ENCODE data around the gene KCTD21. TPM values are rescaled to one million over a fixed set of nuclear protein-coding genes. Genes with fewer than 3 reads are reported as not detected.
"Not testable (repeated sequence)": the region's sequence is repeated elsewhere in the genome, so short reads cannot be mapped to it uniquely, and the experiment has no call there.

The KCTD21 gene
- total RNA-seq = 4.4 and 6.2 TPM in 2 replicates

GRCh38 chr11:78188286-78189173, at the start of gene KCTD21, which contains the start of gene USP35:
KCTD21 (minus strand) TSS chr11:78188626; CDS start chr11:78174554, 14,072 bp downstream.
USP35 (plus strand) TSS chr11:78188919; CDS start chr11:78196246, 7,327 bp downstream.
- H3K4me3 ChIP-seq (ENCODE audit: low read depth, low read length) = peak within 1 kb of the TSS; percentile 80
- no peak for TF ChIP-seq CTCF (conservative IDR thresholded peaks at IDR 0.05; ENCODE audit: low read depth, low read length)
- DNase-seq (ENCODE audit: low read depth) = peak; percentile 61

- H3K4me3 ChIP-seq (ENCODE audit: low read depth, low read length) = no peak overlapping the region
- no peak for DNase-seq (ENCODE audit: low read depth)
- TF ChIP-seq CTCF (conservative IDR thresholded peaks at IDR 0.05; ENCODE audit: low read depth, low read length) = no peak
These were observed 49.0 kb upstream of the KCTD21 start for GRCh38 chr11:78237293-78238046.

GRCh38 chr11:78234006-78234405, 45.6 kb upstream of the KCTD21 start:
- DNase-seq (ENCODE audit: low read depth) = no peak
- no peak for TF ChIP-seq CTCF (conservative IDR thresholded peaks at IDR 0.05; ENCODE audit: low read depth, low read length)
- no peak overlapping the region for H3K4me3 ChIP-seq (ENCODE audit: low read depth, low read length)

GRCh38 chr11:78233046-78233445, 44.6 kb upstream of the KCTD21 start:
- not testable (repeated sequence) for H3K4me3 ChIP-seq (ENCODE audit: low read depth, low read length); DNase-seq (ENCODE audit: low read depth)

GRCh38 chr11:78231962-78232501, 43.6 kb upstream of the KCTD21 start:
- no peak overlapping the region for H3K4me3 ChIP-seq (ENCODE audit: low read depth, low read length)
- no peak for DNase-seq (ENCODE audit: low read depth)
- TF ChIP-seq CTCF (conservative IDR thresholded peaks at IDR 0.05; ENCODE audit: low read depth, low read length) = no peak

- H3K4me3 ChIP-seq (ENCODE audit: low read depth, low read length) = no peak overlapping the region
- TF ChIP-seq CTCF (conservative IDR thresholded peaks at IDR 0.05; ENCODE audit: low read depth, low read length) = no peak
- no peak for DNase-seq (ENCODE audit: low read depth)
These were observed 41.9 kb upstream of the KCTD21 start for GRCh38 chr11:78230161-78230877.

Measured in epithelial cell of proximal tubule (primary cell).